HL-60 (cell line): ENCODE results near the gene SMAD9.

Experiments
- DNase-seq, 2 experiments: peaks; one replicate each; pipeline ENCODE4 v3.0.0-alpha.2; 2010 to 2020; ENCODE audit warnings: low read depth in 1 of 2, low spot score in 1 of 2
- H3K27ac ChIP-seq: fragments of 250-450 bp; sonication (Bioruptor Pico); replicated peaks from 2 replicates; pipeline ENCODE4 v1.5.1; 2020; ENCODE audit warnings: mild to moderate bottlenecking, moderate library complexity
- H3K27me3 ChIP-seq: fragments of 250-450 bp; sonication (Bioruptor Pico); 2 replicates; pipeline ENCODE4 v1.5.1; 2021; ENCODE audit warnings: mild to moderate bottlenecking, moderate library complexity; ENCODE audit not compliant: insufficient read depth, poor library complexity, severe bottlenecking
- H3K4me3 ChIP-seq: replicated peaks from 2 replicates; pipeline ENCODE4 v1.5.1; 2011; ENCODE audit warnings: mild to moderate bottlenecking, control low read depth, low read length; ENCODE audit not compliant: insufficient read depth
- GABPA ChIP-seq: IDR thresholded peaks from 2 replicates; pipeline ENCODE4 v1.6.1; 2012; ENCODE audit warnings: low read depth
- POLR2AphosphoS5 ChIP-seq: IDR thresholded peaks from 2 replicates; pipeline ENCODE4 v1.6.1; 2012; ENCODE audit warnings: low read depth
- SPI1 ChIP-seq: IDR thresholded peaks from 2 replicates; pipeline ENCODE4 v1.6.1; 2012; ENCODE audit warnings: low read depth, mild to moderate bottlenecking, borderline replicate concordance
- TF ChIP-seq, protein P1 (sequence below): IDR thresholded peaks from 2 replicates; pipeline ENCODE4 v1.6.1; 2012; ENCODE audit warnings: low read depth; ENCODE audit not compliant: insufficient replicate concordance
- TF ChIP-seq, protein P2 (sequence below): IDR thresholded peaks from one replicate; pipeline ENCODE4 v1.5.1; 2011; ENCODE audit warnings: low read length, control low read depth, inconsistent platforms; ENCODE audit not compliant: insufficient read depth

The SMAD9 gene

DNA sequence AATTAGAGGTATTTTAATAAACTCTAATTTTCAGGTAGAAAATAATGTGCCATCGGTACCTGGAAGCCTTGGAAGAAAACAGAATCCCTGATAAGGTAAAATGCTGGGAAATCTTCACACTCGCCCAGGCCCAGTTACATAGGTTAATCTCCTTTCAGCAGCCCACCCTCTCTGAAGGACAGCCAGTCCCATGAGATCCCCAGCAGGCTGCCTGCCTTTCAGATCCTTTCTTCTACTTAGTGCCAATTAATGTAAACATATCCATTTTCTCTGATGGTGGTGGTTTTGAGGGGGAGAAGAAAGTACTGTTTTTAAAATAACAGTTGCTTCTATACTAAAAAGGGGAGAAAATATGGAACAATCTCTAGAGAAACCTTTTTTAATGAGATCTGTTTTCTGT lies 12.2 kb downstream of the SMAD9 start:
- TF ChIP-seq, protein P1, sequence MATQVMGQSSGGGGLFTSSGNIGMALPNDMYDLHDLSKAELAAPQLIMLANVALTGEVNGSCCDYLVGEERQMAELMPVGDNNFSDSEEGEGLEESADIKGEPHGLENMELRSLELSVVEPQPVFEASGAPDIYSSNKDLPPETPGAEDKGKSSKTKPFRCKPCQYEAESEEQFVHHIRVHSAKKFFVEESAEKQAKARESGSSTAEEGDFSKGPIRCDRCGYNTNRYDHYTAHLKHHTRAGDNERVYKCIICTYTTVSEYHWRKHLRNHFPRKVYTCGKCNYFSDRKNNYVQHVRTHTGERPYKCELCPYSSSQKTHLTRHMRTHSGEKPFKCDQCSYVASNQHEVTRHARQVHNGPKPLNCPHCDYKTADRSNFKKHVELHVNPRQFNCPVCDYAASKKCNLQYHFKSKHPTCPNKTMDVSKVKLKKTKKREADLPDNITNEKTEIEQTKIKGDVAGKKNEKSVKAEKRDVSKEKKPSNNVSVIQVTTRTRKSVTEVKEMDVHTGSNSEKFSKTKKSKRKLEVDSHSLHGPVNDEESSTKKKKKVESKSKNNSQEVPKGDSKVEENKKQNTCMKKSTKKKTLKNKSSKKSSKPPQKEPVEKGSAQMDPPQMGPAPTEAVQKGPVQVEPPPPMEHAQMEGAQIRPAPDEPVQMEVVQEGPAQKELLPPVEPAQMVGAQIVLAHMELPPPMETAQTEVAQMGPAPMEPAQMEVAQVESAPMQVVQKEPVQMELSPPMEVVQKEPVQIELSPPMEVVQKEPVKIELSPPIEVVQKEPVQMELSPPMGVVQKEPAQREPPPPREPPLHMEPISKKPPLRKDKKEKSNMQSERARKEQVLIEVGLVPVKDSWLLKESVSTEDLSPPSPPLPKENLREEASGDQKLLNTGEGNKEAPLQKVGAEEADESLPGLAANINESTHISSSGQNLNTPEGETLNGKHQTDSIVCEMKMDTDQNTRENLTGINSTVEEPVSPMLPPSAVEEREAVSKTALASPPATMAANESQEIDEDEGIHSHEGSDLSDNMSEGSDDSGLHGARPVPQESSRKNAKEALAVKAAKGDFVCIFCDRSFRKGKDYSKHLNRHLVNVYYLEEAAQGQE: no peak
- no peak for TF ChIP-seq POLR2AphosphoS5
- TF ChIP-seq, protein P2, sequence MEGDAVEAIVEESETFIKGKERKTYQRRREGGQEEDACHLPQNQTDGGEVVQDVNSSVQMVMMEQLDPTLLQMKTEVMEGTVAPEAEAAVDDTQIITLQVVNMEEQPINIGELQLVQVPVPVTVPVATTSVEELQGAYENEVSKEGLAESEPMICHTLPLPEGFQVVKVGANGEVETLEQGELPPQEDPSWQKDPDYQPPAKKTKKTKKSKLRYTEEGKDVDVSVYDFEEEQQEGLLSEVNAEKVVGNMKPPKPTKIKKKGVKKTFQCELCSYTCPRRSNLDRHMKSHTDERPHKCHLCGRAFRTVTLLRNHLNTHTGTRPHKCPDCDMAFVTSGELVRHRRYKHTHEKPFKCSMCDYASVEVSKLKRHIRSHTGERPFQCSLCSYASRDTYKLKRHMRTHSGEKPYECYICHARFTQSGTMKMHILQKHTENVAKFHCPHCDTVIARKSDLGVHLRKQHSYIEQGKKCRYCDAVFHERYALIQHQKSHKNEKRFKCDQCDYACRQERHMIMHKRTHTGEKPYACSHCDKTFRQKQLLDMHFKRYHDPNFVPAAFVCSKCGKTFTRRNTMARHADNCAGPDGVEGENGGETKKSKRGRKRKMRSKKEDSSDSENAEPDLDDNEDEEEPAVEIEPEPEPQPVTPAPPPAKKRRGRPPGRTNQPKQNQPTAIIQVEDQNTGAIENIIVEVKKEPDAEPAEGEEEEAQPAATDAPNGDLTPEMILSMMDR: no peak
- TF ChIP-seq GABPA: no peak
- TF ChIP-seq SPI1: no peak
- H3K27ac ChIP-seq: no peak overlapping the region
- peaks cover 6% of the 10 kb centered on the region for H3K27me3 ChIP-seq
- H3K4me3 ChIP-seq: no peak overlapping the region
- DNase-seq: no peak

DNA sequence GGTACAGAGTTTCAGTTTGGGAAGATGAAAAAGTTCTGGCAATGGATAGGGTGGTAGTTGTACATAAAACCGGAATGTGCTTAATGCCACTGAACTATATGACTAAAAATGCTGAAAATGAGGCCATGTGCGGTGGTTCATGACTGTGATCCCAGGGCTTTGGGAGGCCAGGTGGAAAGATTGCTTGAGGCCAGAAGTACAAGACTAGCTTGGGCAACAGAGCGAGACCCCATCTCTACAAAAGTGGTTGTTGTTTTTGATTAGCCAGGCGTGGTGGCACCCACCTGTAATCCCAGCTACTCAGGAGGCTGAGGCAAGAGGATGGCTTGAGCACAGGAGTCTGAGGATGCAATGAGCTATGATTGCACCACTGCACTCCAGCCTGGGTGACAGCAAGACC lies 12.8 kb downstream of the SMAD9 start:
- TF ChIP-seq, protein P1: no peak
- TF ChIP-seq SPI1 (no peak), GABPA (no peak), POLR2AphosphoS5 (no peak)
- TF ChIP-seq, protein P2: no peak
- Histone ChIP-seq H3K27me3 (peaks cover 6% of the 10 kb centered on the region), H3K4me3 (no peak overlapping the region), H3K27ac (no peak overlapping the region)
- DNase-seq: no peak

DNA sequence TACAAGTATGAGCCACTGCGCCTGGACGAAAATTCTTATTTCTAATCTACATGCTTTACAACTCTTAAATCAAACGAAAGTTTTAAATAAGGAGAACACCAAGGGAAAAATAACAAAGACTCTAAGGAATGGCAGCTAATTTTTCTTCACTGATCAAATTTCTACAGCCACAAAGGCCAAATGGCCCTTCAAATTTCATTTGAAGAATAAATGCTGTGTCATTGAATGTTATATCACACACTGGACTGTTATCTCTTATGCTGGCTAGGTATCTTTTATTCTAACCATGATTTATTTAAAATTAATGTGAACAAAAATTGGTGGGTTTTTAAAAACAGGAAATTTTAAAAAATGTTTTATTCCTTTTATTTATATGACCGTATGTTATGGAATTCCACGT lies 14.1 kb downstream of the SMAD9 start:
- DNase-seq: no peak
- Histone ChIP-seq H3K4me3 (no peak overlapping the region), H3K27me3 (peaks cover 6% of the 10 kb centered on the region), H3K27ac (no peak overlapping the region)
- TF ChIP-seq, protein P2: no peak
- no peak for TF ChIP-seq POLR2AphosphoS5
- TF ChIP-seq, protein P1: no peak
- no peak for TF ChIP-seq SPI1
- TF ChIP-seq GABPA: no peak
